ENCODE data around the gene UNC45A. TPM values are rescaled to one million over a fixed set of nuclear protein-coding genes. Genes with fewer than 3 reads are reported as not detected.

Gene UNC45A
- total RNA-seq, 1 donor from 2014 or later: 72.8 TPM

- ATAC-seq (ENCODE audit: low read depth): no peak
- H3K4me3 Mint-ChIP-seq: no peak overlapping the region
- TF ChIP-seq CTCF (IDR thresholded peaks at IDR 0.05): no peak
- POLR2A ChIA-PET: no interaction called here
- H3K27me3 Mint-ChIP-seq: no peaks in the 10 kb centered on the region
- peaks cover 20% of the 10 kb centered on the region for H3K4me1 Mint-ChIP-seq
- no peak overlapping the region for H3K27ac Mint-ChIP-seq
- intact Hi-C loops (cut with micrococcal nuclease): loop anchor here (5.0 kb wide), 1 partner anchor 1246 kb away; the partner anchor contains the start of genes PEX11A and WDR93
- H3K9me3 Mint-ChIP-seq: no peaks in the 10 kb centered on the region
- CTCF ChIA-PET: interaction anchor here (1.4 kb wide), 1 partner anchor 10 kb away, joined by 3 read pairs; no protein-coding TSS in a partner anchor
- no peak for DNase-seq
- peaks cover 48% of the 10 kb centered on the region for H3K36me3 Mint-ChIP-seq (ENCODE audit: low read depth)
These were observed 3.2 kb downstream of the UNC45A start for GRCh38 chr15:90938261-90938660.

DNA sequence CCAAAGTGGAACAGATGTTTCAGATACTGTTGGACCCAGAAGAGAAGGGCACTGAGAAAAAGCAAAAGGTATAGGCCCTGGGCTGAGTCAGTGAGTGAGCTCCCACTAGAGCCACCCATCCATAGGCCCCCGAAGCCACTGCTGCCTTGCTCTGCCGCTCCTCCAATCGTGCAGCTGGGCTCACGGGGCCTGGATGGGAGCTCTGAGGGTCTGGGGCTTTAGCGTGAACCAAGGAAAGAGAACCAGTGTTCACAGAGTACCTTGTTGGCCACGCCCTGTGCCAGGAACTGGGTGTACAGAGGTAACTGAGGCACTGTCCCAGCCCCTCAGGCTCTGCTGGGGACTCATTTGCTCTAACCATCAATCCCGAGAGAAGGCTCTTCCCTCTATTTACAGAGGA lies 4.7 kb downstream of the UNC45A start:
- ChIA-PET CTCF (no interaction called here), POLR2A (no interaction called here)
- intact Hi-C loops (cut with micrococcal nuclease): loop anchor here (5.0 kb wide), 1 partner anchor 1247 kb away; the partner anchor contains the start of genes PEX11A and WDR93
- Mint-ChIP-seq H3K4me1 (peaks cover 14% of the 10 kb centered on the region), H3K4me3 (no peak overlapping the region), H3K27ac (no peak overlapping the region), H3K9me3 (no peaks in the 10 kb centered on the region), H3K36me3 (ENCODE audit: low read depth) (peaks cover 60% of the 10 kb centered on the region), H3K27me3 (no peaks in the 10 kb centered on the region)
- ATAC-seq (ENCODE audit: low read depth) (no peak), DNase-seq (no peak)
- TF ChIP-seq CTCF (IDR thresholded peaks at IDR 0.05): no peak

DNA sequence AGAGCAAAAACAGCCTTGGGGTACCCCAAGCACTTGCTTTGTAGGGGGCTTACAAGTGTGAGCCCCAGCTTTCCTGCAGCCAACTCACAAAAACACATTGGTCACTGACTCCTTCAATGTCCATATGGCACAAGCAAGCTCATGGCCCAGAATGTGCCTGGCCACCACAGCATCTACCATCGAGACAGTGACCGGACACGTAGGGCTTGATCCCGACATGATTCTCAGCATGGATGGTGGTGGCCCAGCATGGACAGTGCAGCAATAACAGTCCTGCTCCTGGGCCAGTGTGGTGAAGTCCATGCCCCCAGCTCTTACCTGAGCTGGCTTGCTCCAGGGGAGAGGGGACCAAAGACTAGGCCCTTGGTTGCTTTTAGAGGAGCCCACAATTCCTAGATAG lies 6.0 kb downstream of the UNC45A start:
- Mint-ChIP-seq H3K27ac (no peak overlapping the region), H3K9me3 (no peaks in the 10 kb centered on the region), H3K27me3 (no peaks in the 10 kb centered on the region), H3K36me3 (ENCODE audit: low read depth) (peaks cover 66% of the 10 kb centered on the region), H3K4me1 (peaks cover 9% of the 10 kb centered on the region), H3K4me3 (no peak overlapping the region)
- intact Hi-C loops (cut with micrococcal nuclease): no loop called here
- ATAC-seq (ENCODE audit: low read depth): no peak
- POLR2A ChIA-PET: interaction anchor here (0.6 kb wide), 1 partner anchor 14 kb away, joined by 4 read pairs; the partner anchor contains the start of gene RCCD1
- CTCF ChIA-PET: no interaction called here
- no peak for DNase-seq
- no peak for TF ChIP-seq CTCF (IDR thresholded peaks at IDR 0.05)

DNA sequence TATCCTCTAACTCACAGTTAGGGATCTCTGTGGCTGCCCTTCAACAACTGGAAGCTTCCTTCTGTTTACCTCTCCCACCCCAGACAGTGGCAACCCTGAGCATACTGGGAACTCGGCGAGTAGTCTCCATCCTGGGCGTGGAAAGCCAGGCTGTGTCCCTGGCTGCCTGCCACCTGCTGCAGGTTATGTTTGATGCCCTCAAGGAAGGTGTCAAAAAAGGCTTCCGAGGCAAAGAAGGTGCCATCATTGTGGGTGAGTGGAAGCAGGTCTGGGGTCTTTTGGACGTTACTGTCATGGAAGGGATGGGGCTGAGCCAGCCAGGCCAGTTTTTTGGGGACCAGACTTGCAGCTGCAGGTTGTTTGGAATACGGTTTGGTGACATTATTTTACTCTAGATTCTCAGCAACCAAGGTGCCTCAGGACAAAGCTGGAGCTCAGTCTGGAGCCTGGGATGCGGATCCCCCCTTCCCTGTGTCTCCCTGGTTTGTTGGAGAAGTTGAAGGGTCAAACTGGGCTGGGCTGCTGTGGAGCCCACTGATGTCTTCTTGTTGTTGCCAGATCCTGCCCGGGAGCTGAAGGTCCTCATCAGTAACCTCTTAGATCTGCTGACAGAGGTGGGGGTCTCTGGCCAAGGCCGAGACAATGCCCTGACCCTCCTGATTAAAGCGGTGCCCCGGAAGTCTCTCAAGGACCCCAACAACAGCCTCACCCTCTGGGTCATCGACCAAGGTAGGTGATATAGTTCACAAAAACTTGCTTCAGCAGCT lies 7.5 kb downstream of the UNC45A start:
- Mint-ChIP-seq H3K36me3 (ENCODE audit: low read depth) (peaks cover 73% of the 10 kb centered on the region), H3K4me3 (no peak overlapping the region), H3K27me3 (no peaks in the 10 kb centered on the region), H3K4me1 (no peaks in the 10 kb centered on the region), H3K9me3 (no peaks in the 10 kb centered on the region), H3K27ac (no peak overlapping the region)
- ATAC-seq (ENCODE audit: low read depth) (no peak), DNase-seq (no peak)
- ChIA-PET POLR2A (interaction anchor here (0.6 to 1.2 kb wide), 4 partner anchors 11 to 675 kb away, joined by 3 to 6 read pairs (median 4); partner anchors contain the start of gene HDDC3), CTCF (interaction anchor here (2.2 kb wide), 1 partner anchor 10 kb away, joined by 9 read pairs; the partner anchor contains the start of gene HDDC3)
- intact Hi-C loops (cut with micrococcal nuclease): no loop called here
- no peak for TF ChIP-seq CTCF (IDR thresholded peaks at IDR 0.05)

DNA sequence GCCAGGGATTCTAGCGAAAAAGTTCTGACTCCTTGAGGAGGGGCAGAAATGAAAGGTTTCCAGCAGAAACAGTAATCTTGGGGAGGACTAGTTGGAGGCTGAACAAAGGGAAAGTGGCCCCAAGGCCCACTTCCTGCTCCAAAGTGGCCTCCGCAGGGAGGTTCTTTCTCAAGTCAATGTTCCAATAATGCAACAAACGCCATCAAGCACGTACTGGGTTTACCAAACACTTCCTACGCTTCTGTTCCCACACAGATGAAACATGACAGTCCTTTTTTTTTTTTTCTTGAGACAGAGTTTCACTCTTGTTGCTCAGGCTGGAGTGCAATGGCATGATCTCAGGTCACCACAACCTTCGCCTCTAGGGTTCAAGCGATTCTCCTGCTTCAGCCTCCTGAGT lies 10.0 kb downstream of the UNC45A start:
- Mint-ChIP-seq H3K4me1 (no peaks in the 10 kb centered on the region), H3K27ac (no peak overlapping the region), H3K27me3 (no peaks in the 10 kb centered on the region), H3K4me3 (no peak overlapping the region), H3K9me3 (no peaks in the 10 kb centered on the region), H3K36me3 (ENCODE audit: low read depth) (peaks cover 83% of the 10 kb centered on the region)
- TF ChIP-seq CTCF (IDR thresholded peaks at IDR 0.05): no peak
- intact Hi-C loops (cut with micrococcal nuclease): no loop called here
- ChIA-PET POLR2A (no interaction called here), CTCF (no interaction called here)
- ATAC-seq (ENCODE audit: low read depth) (no peak), DNase-seq (no peak)

Measured in activated B cell treated with CpG ODN at 0.5 μM for 24 hours (primary cell).